Vagina (tissue), 2 donors: ENCODE results near the gene EPC2. TPM values are rescaled to one million over a fixed set of nuclear protein-coding genes. Genes with fewer than 3 reads are reported as not detected.

Source experiments
- DNase-seq, 2 donors: peaks; one replicate each; pipeline ENCODE4 v3.0.0-alpha.2; 2017; ENCODE audit errors: extremely low spot score in 2 of 2
- H3K27ac ChIP-seq: fragments of 200-600 bp; sonication (generic); one replicate; pipeline ENCODE4 v1.5.1; 2019
- H3K27me3 ChIP-seq: fragments of 200-600 bp; sonication (generic); one replicate; pipeline ENCODE4 v1.5.1; 2019
- H3K36me3 ChIP-seq, 2 donors: fragments of 200-600 bp; sonication (generic); one replicate each; pipeline ENCODE4 v1.5.1; 2017 to 2019
- H3K4me1 ChIP-seq: fragments of 200-600 bp; sonication (generic); one replicate; pipeline ENCODE4 v1.5.1; 2019
- H3K4me3 ChIP-seq, 2 donors: fragments of 200-600 bp; sonication (generic); 1 replicate in 1 of 2; 2 replicates in 1 of 2; pipeline ENCODE4 v1.5.1; 2016 to 2019
- H3K9me3 ChIP-seq: fragments of 200-600 bp; sonication (generic); one replicate; pipeline ENCODE4 v1.5.1; 2019
- POLR2A ChIP-seq, 2 donors: fragments of 450-650 bp; IDR thresholded peaks; one replicate each; pipeline ENCODE4 v1.6.1; 2017; ENCODE audit warnings: antibody characterized with exemption in 2 of 2, mild to moderate bottlenecking in 2 of 2, moderate library complexity in 2 of 2
- POLR2AphosphoS5 ChIP-seq, 2 donors: sonication (generic); formaldehyde crosslinking; IDR thresholded peaks; one replicate each; pipeline ENCODE4 v1.9.0; 2017; ENCODE audit warnings: antibody characterized with exemption in 2 of 2, mild to moderate bottlenecking in 2 of 2, low read depth in 1 of 2; ENCODE audit not compliant: insufficient read depth in 1 of 2
- intact Hi-C: fragments of 100-400 bp; cut with DNase I; formaldehyde crosslinking; loops from one replicate; pipeline ENCODE4 v1.15.1; 2023
- total RNA-seq: library from RNA; depleted of rRNA; stranded (reverse); fragments of >200 nt; gene quantifications from one replicate; pipeline ENCODE4 v1.2.3, GENCODE V29; 2016
- TF ChIP-seq, protein P1 (sequence below), 3 experiments: fragments of 450-650 bp in 2 of 3; fragments of 200-600 bp in 1 of 3; sonication (generic) in 1 of 3; IDR thresholded peaks; one replicate each; pipeline ENCODE4 v1.5.1; 2017 to 2019; ENCODE audit warnings: antibody characterized with exemption in 3 of 3, mild to moderate bottlenecking in 2 of 3, moderate library complexity in 2 of 3

Gene EPC2
- total RNA-seq, 1 donor from 2014 or later = 31.9 TPM

DNA sequence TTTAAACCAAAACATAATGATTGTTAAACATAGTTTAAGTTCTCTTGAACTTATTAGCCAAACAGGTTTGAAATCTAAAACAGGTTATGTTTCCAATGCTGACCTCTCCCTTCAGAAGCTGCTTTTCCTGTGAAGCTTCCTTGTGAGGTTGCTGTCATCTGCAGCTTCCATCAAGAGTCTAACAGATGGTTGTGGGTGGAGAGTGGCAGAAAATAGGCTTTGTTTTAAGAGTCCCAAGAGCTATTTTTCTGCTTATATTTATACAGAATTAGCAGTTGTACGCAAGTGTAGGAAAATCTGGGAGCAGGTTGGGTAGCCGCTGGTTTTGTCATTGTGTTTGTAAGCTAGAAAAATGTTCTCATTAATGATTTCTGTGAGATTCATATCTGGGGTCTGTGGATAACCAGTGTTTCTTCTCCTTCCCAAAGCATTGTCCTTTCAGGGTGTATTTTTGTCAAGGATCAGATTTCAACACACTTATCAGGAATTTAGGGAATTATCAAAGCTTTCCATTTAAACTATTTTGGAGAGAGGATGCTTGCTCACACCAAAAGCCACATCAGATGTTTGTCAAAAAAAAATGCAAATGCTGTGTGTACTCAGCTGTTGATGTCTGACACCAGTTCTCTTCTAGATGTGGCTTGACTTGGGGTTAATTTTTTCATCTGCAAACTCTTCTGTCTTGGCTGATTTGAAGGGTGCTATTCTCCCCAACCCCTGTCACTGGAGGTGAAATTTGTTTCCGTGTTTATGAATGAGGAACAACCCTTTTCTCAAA is 152.4 kb downstream of the EPC2 start:
- no peak for DNase-seq
- H3K36me3 ChIP-seq = no peaks in the 10 kb centered on the region
- H3K27ac ChIP-seq = no peak overlapping the region
- TF ChIP-seq POLR2A (IDR thresholded peaks at IDR 0.05) (no peak), POLR2AphosphoS5 (IDR thresholded peaks at IDR 0.05; ENCODE audit: insufficient read depth in 1 of 2, low read depth in 1 of 2) (no peak)
- TF ChIP-seq, protein P1, sequence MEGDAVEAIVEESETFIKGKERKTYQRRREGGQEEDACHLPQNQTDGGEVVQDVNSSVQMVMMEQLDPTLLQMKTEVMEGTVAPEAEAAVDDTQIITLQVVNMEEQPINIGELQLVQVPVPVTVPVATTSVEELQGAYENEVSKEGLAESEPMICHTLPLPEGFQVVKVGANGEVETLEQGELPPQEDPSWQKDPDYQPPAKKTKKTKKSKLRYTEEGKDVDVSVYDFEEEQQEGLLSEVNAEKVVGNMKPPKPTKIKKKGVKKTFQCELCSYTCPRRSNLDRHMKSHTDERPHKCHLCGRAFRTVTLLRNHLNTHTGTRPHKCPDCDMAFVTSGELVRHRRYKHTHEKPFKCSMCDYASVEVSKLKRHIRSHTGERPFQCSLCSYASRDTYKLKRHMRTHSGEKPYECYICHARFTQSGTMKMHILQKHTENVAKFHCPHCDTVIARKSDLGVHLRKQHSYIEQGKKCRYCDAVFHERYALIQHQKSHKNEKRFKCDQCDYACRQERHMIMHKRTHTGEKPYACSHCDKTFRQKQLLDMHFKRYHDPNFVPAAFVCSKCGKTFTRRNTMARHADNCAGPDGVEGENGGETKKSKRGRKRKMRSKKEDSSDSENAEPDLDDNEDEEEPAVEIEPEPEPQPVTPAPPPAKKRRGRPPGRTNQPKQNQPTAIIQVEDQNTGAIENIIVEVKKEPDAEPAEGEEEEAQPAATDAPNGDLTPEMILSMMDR (IDR thresholded peaks at IDR 0.05) = no peak
- no peaks in the 10 kb centered on the region for H3K9me3 ChIP-seq
- no peak overlapping the region for H3K4me3 ChIP-seq
- no peaks in the 10 kb centered on the region for H3K4me1 ChIP-seq
- H3K27me3 ChIP-seq = no peaks in the 10 kb centered on the region
- intact Hi-C loops = no loop called here

DNA sequence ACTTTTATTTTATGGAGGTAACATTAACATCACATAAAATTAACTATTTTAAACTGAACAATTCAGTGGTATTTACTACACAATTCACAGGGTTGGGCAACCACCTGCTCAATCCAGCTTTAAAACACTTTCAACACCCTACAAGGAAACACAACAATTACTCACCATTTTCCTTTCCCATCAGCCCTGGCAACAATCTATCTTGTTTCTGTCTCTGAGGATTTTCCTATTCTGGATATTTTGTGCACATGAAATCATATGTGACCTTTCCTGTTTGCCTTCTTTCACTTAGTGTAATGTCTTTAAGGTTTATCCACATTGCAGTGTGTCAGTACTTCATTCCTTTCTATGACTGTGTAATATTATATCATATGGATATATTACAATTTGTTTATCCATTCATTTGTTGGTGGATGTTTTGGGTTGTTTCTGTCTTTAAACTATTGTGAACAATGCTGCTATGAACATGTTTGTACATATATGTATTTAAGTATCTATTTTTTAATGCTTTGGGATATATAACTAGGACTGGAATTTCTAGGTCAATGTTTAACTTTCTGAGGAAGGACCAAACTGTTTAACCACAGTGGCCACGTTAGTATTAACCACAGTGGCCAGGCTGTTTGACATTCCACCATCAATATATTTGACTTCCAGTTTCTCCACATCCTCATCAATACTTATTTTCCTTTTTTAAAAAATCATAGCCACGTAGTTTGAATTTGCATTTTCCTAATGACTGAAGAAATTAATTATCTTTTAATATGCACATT is 158.1 kb downstream of the EPC2 start:
- no peaks in the 10 kb centered on the region for H3K27me3 ChIP-seq
- H3K4me3 ChIP-seq = no peak overlapping the region
- no peak overlapping the region for H3K27ac ChIP-seq
- intact Hi-C loops = no loop called here
- H3K9me3 ChIP-seq = no peaks in the 10 kb centered on the region
- H3K4me1 ChIP-seq = no peaks in the 10 kb centered on the region
- DNase-seq = no peak
- TF ChIP-seq POLR2AphosphoS5 (IDR thresholded peaks at IDR 0.05; ENCODE audit: insufficient read depth in 1 of 2, low read depth in 1 of 2) = no peak
- TF ChIP-seq, protein P1 (IDR thresholded peaks at IDR 0.05) = no peak
- TF ChIP-seq POLR2A (IDR thresholded peaks at IDR 0.05) = no peak
- H3K36me3 ChIP-seq = no peaks in the 10 kb centered on the region

DNA sequence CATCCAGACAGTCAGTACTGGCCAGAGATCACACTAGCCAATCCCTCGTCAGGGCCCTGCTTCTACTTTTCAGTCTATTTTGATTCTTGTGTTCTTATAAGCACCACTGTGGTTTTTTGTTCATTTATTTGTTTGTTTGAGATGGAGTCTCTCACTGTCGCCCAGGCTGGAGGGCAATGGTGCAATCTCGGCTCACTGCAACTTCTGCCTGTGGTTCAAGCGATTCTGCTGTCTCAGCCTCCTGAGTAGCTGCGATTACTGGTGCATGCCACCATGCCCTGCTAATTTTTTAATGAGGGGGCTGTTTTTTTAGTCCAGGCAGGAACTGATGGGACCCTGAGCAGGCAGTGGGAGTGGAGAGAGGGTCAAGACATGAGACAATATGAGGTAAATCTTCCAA is 165.5 kb downstream of the EPC2 start:
- Histone ChIP-seq H3K27ac (no peak overlapping the region), H3K27me3 (no peaks in the 10 kb centered on the region), H3K4me3 (no peak overlapping the region), H3K4me1 (peaks cover 15% of the 10 kb centered on the region), H3K36me3 (no peaks in the 10 kb centered on the region), H3K9me3 (no peaks in the 10 kb centered on the region)
- TF ChIP-seq, protein P1 (IDR thresholded peaks at IDR 0.05) = no peak
- TF ChIP-seq POLR2AphosphoS5 (IDR thresholded peaks at IDR 0.05; ENCODE audit: insufficient read depth in 1 of 2, low read depth in 1 of 2) (no peak), POLR2A (IDR thresholded peaks at IDR 0.05) (no peak)
- intact Hi-C loops = no loop called here
- DNase-seq = no peak

DNA sequence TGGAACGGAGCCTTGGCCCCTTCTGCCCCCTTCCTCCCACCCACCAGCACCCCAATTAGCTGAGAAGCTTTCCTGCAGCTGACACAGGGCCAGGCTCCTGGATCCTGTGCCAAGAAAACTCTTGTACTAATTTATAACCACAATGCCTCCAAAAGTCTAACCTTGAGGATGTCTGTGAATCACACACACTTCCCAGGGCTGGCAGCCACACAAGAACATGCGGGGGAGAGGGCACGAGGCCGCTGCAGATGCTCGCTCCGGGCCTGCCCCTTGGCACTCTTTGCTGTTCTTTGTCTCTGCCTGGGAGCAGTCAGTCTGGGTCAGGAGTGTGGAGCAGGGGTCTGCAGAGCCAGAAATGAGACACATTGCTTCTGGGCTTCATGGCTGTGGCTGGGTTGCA is 167.8 kb downstream of the EPC2 start:
- TF ChIP-seq POLR2AphosphoS5 (IDR thresholded peaks at IDR 0.05; ENCODE audit: insufficient read depth in 1 of 2, low read depth in 1 of 2) (peak; percentile 45 to 85), POLR2A (IDR thresholded peaks at IDR 0.05) (no peak)
- TF ChIP-seq, protein P1 (IDR thresholded peaks at IDR 0.05) = no peak
- no peak overlapping the region for H3K4me3 ChIP-seq
- intact Hi-C loops = no loop called here
- DNase-seq = no peak
- H3K9me3 ChIP-seq = no peaks in the 10 kb centered on the region
- peak overlapping the region; percentile 27 for H3K27ac ChIP-seq
- H3K4me1 ChIP-seq = peaks cover 23% of the 10 kb centered on the region
- H3K27me3 ChIP-seq = no peaks in the 10 kb centered on the region
- no peaks in the 10 kb centered on the region for H3K36me3 ChIP-seq
